GM19467 (cell line): ENCODE results near the gene TNXB.
"Not testable (repeated sequence)": the region's sequence is repeated elsewhere in the genome, so short reads cannot be mapped to it uniquely, and the experiment has no call there.

Experiments used
- ATAC-seq: cut with Tn5 transposase; IDR thresholded peaks from one replicate; pipeline ENCODE4 v1.9.1; 2021; ENCODE audit warnings: mild to moderate bottlenecking, moderate library complexity; ENCODE audit not compliant: unreplicated experiment

The TNXB gene

GRCh38 chr6:32041385-32041784, 67.8 kb downstream of the TNXB start:
- ATAC-seq: not testable (repeated sequence)

GRCh38 chr6:32041050-32041321, 68.2 kb downstream of the TNXB start:
- not testable (repeated sequence) for ATAC-seq

GRCh38 chr6:32040299-32041049, 68.7 kb downstream of the TNXB start:
- ATAC-seq: not testable (repeated sequence)

GRCh38 chr6:32039321-32040274, 69.5 kb downstream of the TNXB start:
- ATAC-seq: not testable (repeated sequence)

DNA sequence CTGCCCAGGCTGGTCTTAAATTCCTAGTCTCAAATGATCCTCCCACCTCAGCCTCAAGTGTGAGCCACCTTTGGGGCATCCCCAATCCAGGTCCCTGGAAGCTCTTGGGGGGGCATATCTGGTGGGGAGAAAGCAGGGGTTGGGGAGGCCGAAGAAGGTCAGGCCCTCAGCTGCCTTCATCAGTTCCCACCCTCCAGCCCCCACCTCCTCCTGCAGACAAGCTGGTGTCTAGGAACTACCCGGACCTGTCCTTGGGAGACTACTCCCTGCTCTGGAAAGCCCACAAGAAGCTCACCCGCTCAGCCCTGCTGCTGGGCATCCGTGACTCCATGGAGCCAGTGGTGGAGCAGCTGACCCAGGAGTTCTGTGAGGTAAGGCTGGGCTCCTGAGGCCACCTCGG, 70.3 kb downstream of the TNXB start:
- ATAC-seq: not testable (repeated sequence)

DNA sequence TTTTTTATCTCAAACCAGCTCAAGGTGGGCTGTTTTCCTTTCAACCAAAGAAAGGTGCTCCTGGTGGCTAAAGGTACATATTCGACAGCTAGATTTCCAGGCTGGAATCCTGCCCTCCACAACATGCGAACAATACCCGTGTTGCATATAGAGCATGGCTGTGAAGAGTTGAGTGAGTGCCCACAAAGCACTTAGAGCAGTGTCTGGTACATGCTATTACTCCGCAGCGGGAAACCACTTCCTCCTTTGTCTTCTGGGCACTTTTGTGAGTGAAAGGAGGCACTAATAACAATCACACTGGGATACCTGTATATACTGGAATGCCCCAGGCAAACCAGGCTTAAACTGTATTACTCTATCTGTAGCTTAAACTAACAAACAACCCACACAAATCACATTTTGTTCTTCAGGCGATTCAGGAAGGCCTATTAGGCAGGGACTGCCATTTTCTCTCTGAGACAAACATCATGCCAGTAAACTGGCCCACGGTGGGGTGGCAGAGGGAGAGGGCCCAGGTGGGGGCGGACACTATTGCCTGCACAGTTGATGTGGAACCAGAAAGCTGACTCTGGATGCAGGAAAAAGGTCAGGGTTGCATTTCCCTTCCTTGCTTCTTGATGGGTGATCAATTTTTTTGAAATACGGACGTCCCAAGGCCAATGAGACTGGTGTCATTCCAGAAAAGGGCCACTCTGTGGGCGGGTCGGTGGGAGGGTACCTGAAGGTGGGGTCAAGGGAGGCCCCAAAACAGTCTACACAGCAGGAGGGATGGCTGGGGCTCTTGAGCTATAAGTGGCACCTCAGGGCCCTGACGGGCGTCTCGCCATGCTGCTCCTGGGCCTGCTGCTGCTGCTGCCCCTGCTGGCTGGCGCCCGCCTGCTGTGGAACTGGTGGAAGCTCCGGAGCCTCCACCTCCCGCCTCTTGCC, 71.3 kb downstream of the TNXB start, which contains the start of gene CYP21A2:
Gene CYP21A2 (plus strand): TSS at position 818 of the 927 bp plus-strand sequence. CDS start 8 bp downstream, at position 826.
- not testable (repeated sequence) for ATAC-seq

DNA sequence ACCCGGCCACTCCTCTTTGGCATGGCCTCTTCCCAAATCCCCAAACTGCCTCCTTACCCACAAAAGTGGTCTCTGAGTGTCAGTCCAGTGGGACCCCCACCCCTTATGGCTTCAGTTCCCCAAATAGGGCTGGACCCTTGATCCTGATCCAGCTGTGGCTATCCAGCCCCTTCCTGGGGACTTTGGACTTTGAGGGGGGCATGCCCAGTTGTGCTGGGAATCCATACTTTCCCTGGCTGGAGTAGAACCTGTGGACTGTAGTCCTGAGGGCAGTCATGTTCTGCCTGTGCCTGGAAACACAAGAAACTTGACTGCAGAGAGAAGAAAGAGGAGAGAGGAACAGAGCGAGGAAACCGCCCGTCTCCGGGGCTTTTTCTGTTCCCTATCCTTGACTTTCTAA, 72.0 kb downstream of the TNXB start:
- not testable (repeated sequence) for ATAC-seq

DNA sequence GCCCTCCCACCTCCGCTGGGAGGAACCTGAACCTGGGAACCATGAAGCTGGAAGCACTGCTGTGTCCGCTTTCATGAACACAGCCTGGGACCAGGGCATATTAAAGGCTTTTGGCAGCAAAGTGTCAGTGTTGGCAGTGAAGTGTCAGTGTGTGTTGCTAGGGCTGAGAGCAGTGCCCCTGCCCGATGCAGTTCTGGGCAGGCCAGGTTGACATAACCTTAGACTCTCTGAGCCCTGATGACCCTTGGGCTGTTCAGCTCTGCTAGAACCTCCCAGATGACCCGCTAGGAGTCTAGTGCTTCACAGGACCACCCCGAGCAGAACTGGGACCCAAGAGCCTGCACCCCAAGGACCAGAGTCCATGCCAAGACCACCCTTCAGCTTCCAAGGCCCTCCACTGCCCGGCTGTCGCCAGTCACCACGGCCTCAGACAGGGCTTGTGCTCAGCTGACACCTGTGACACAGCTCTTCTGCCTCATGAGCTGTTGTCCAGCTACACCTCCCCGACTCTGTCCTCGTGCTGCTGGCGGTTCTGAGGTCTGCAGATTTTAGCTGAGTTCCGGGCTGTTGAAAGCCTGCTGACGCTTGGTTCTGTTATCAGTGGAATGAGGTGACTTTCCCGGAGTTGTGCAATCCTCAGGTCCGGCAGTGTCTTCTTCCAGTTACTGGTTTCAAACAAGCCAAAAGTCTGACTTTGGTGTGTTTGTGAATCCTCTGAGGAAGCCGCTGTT, 73.7 kb downstream of the TNXB start:
- not testable (repeated sequence) for ATAC-seq

- not testable (repeated sequence) for ATAC-seq
These were observed 79.6 kb downstream of the TNXB start for GRCh38 chr6:32029553-32029952.

GRCh38 chr6:32028631-32029030, 80.5 kb downstream of the TNXB start:
- not testable (repeated sequence) for ATAC-seq

DNA sequence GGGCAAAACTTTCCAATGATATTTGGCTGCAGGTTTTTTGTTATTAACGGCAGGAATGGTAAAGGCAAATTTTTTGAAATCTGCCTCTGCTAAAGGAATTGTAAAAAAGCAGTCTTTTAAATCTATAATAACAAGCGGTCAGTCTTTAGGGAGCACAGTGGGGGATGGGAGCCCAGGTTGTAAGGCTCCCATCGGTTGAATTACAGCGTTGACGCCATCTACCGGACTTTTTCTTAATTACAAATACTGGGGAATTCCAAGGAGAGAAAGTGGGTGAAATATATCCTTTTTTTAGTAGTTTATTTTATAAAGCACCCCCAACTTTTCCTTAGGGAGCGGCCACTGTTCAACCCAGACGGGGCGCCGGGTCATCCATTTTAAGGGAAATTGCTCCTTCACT, 87.0 kb downstream of the TNXB start:
- ATAC-seq: not testable (repeated sequence)

GRCh38 chr6:32014547-32014946, 94.6 kb downstream of the TNXB start, which contains the start of gene C4B:
Gene C4B, plus strand, starts transcription at chr6:32014795. Its CDS starts 51 bp downstream, at chr6:32014846.
- ATAC-seq: not testable (repeated sequence)

- ATAC-seq: not testable (repeated sequence)
These were observed 95.4 kb downstream of the TNXB start for GRCh38 chr6:32013738-32014137.

- ATAC-seq: not testable (repeated sequence)
These were observed 96.1 kb downstream of the TNXB start for GRCh38 chr6:32012941-32013617.

GRCh38 chr6:32010856-32011530, 98.1 kb downstream of the TNXB start:
- ATAC-seq: not testable (repeated sequence)

- not testable (repeated sequence) for ATAC-seq
These were observed 99.6 kb downstream of the TNXB start for GRCh38 chr6:32009537-32009936.

GRCh38 chr6:32008616-32009015, 100.5 kb downstream of the TNXB start:
- not testable (repeated sequence) for ATAC-seq

DNA sequence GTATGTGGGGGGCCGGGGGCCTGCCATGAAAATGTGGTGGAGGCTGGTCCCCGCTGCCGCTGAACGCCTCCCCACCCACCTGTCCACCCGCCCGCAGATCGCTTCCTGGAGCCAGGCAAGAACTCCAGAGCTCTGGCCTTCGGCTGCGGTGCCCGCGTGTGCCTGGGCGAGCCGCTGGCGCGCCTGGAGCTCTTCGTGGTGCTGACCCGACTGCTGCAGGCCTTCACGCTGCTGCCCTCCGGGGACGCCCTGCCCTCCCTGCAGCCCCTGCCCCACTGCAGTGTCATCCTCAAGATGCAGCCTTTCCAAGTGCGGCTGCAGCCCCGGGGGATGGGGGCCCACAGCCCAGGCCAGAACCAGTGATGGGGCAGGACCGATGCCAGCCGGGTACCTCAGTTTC, 101.1 kb downstream of the TNXB start:
- not testable (repeated sequence) for ATAC-seq

DNA sequence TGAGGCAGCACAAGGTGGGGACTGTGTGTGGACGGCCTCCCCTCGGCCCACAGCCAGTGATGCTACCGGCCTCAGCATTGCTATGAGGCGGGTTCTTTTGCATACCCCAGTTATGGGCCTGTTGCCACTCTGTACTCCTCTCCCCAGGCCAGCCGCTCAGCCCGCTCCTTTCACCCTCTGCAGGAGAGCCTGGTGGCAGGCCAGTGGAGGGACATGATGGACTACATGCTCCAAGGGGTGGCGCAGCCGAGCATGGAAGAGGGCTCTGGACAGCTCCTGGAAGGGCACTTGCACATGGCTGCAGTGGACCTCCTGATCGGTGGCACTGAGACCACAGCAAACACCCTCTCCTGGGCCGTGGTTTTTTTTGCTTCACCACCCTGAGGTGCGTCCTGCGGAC, 102.1 kb downstream of the TNXB start:
- not testable (repeated sequence) for ATAC-seq
